H1 (cell line): ENCODE measurements around the gene DNAJB13. TPM values are rescaled to one million over a fixed set of nuclear protein-coding genes. Genes with fewer than 3 reads are reported as not detected.

ENCODE experiments used
- BCL11A ChIP-seq, 2 experiments: IDR thresholded peaks; one replicate each; pipeline ENCODE4 v1.6.1; 2011; ENCODE audit warnings: low read depth in 2 of 2, low read length in 2 of 2, mild to moderate bottlenecking in 2 of 2
- FOSL1 ChIP-seq: IDR thresholded peaks from 2 replicates; pipeline ENCODE4 v1.6.1; 2011; ENCODE audit warnings: mild to moderate bottlenecking, low read depth, low read length, moderate library complexity; ENCODE audit not compliant: insufficient read depth
- SP1 ChIP-seq: IDR thresholded peaks from 2 replicates; pipeline ENCODE4 v1.6.1; 2011; ENCODE audit warnings: low read depth, low read length
- polyA plus RNA-seq, 7 experiments: library from polyadenylated mRNA; depleted of rRNA in 3 of 7; stranded (reverse) in 5 of 7; unstranded in 2 of 7; fragments of >200 nt in 5 of 7; fragments of 200-250 nt in 2 of 7; gene quantifications; 1 replicate in 5 of 7; 2 replicates in 1 of 7; 4 replicates in 1 of 7; pipeline versions ENCODE4 v1.2.1 to v1.2.3, GENCODE V29; 2011 to 2013; ENCODE audit warnings: missing spikeins in 2 of 7, mixed read lengths in 2 of 7
- total RNA-seq: library from RNA; stranded (reverse); fragmentation: NEBNext Ultra II Directional; extraction: Animal tissue kit (Norgen Biotek cat#: 25700); gene quantifications from 2 replicates; pipeline ENCODE4 v1.2.1, GENCODE V29; 2021

Gene DNAJB13
- total and polyA plus RNA-seq, 2 of the 8 experiments (the other 6 are each of a cell fraction or from before 2014, with no cell fraction given), result 0.27 TPM; not detected in 1

GRCh38 chr11:74010306-74011300 is 59.8 kb downstream of the DNAJB13 start (continued):
- no peak for TF ChIP-seq FOSL1
- no peak for TF ChIP-seq BCL11A (IDR thresholded peaks at IDR 0.05; ENCODE audit: low read depth in 2 of 2, low read length in 2 of 2)
- no peak for TF ChIP-seq SP1
